GM12875 (cell line): ENCODE results near the gene MYT1.
"Not testable (repeated sequence)": the region's sequence is repeated elsewhere in the genome, so short reads cannot be mapped to it uniquely, and the experiment has no call there.

Experiments
- H3K4me3 ChIP-seq: one replicate; pipeline ENCODE4 v1.5.1; 2011; ENCODE audit warnings: low read depth, low read length, control low read depth
- TF ChIP-seq, protein P1 (sequence below): IDR thresholded peaks from 2 replicates; pipeline ENCODE4 v1.5.1; 2011; ENCODE audit warnings: low read depth, mild to moderate bottlenecking, control low read depth, inconsistent platforms, low read length, moderate library complexity, borderline replicate concordance; ENCODE audit not compliant: insufficient read depth

MYT1 gene

DNA sequence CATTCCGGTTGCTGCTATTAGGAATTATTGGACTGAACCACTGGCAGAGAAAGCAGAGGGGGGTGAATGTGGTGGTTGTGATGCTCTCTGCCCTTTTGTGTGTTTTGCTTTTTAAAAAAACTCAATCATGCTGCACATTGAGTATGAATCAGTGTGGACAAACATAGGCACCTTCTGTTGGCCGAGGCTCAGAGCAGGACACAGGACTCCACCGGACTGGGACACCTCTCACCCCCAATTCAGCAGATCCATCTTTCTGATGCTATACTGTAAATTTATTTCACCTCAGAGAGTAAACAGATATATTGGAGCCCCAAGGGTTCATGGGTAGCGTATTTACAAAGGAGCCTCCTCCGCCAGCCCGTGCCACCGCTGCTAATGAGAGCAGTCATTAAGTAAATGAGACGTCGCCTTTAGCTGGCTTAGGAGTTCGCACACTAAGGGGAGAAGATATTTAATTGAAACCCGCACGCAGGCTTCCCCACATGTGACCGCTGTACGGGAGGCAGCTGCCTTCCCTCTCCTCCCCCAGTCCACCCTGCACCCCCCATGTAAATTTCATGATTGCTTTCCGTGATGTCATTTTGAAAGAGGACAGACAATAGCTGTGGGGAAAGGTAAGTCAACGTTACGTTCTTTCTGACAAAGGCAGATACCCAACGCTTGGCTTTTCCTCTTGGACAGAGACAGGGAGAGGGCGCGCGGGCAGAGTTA, at the start of gene MYT1:
TSS of gene MYT1 (plus strand) at position 330 of the 714 bp plus-strand sequence. CDS start 34,410 bp downstream, outside the sequence.
- H3K4me3 ChIP-seq, result no peak within 1 kb of the TSS
- TF ChIP-seq, protein P1, sequence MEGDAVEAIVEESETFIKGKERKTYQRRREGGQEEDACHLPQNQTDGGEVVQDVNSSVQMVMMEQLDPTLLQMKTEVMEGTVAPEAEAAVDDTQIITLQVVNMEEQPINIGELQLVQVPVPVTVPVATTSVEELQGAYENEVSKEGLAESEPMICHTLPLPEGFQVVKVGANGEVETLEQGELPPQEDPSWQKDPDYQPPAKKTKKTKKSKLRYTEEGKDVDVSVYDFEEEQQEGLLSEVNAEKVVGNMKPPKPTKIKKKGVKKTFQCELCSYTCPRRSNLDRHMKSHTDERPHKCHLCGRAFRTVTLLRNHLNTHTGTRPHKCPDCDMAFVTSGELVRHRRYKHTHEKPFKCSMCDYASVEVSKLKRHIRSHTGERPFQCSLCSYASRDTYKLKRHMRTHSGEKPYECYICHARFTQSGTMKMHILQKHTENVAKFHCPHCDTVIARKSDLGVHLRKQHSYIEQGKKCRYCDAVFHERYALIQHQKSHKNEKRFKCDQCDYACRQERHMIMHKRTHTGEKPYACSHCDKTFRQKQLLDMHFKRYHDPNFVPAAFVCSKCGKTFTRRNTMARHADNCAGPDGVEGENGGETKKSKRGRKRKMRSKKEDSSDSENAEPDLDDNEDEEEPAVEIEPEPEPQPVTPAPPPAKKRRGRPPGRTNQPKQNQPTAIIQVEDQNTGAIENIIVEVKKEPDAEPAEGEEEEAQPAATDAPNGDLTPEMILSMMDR, result no peak

DNA sequence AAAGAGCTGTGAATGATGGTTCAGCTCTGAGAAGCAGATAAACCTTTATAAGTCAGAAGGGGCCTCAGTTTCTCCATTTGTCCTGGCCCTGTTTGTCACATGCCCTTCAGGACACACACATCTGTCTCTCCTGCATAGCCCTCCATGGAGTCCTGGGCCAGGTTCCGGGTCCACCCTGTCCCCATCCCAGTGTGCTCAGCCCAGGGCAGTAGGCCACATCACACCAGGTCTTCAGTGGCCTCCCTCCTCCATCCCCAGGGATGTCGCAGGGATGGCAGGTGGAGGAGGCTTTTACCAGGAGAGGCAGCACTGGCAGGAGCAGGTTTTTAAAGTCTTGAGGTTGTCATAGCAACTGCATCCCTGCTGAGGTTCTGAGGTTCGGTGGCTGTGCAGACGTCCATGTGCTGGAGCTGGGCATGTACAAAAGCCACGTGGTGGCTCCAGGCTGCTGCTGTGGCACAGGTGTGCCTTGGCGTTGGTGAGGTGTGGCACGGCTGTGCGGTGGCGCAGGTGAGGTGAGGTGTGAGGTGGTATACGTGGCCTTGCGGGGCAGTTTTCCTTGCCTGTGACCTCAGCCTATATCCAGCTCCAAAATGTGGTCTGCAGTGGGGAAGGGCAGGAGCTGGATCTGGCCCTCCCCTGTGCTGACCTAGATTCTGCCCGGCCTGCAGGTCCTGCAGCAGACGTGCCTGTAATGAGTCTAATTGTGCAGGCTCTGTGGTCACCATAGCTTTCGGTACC, 48.9 kb upstream of the MYT1 start:
- no peak overlapping the region for H3K4me3 ChIP-seq
- TF ChIP-seq, protein P1, result no peak

DNA sequence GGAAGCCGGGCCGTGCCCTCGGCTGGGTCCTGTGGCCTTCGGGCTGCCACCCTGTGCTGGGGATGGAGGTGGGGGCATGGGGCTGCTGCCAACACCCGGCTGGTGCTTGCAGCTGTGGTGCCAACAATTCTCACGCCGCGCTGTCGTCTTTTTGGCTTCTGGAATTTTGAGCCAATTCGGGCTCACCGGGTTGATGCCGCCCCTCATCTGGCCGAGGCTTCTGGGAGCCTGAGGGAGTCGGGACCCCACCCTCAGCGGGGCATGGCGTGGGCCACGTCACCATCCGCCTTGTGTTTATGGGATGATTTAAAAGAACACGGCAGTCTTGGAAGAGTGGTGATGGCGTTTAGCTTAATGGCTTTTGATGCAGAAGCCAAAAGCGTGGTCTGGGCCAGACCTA, 48.2 kb upstream of the MYT1 start:
- no peak overlapping the region for H3K4me3 ChIP-seq
- TF ChIP-seq, protein P1, result no peak

DNA sequence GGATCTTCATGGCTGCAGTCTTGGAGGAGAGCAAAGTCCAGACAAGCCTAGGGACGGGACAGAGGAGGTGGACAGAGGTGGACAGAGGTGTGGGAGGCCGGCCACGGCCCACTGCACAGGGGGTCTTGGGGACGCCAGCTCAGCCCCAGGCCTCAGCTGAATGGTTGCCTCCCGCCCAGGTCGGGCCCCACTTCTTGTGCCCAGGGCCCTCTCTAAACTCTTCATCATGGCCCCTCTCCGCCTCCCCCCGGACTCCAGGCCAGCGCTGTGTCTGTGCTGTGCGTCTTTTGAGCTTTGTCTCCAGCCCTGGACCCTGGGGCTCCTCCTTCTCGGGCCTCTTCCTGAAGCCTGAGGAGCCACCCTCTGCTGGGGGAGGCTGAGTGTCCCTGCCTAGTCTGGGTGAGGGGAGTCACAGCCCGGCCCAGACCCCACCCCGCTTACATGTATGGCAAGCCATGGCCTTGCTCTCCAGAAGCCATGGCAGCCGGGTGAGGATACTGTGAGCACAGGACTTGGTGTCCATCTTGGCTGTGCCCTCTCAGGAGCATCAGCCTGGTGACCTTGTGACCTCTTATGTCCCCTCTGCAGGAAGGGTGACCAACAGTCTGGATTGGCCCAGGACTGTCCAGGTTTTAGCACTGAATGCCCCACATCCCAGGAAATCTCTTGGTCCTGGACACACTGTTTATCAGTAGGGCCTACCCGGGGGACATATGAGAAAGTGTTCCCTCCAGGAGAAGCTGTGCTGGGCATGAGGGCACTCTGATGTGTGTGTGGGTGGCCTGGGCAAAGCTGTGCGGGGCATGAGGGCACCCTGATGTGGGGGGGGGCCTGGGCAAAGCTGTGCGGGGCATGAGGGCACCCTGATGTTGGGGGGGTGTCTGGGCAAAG, 47.5 kb upstream of the MYT1 start:
- TF ChIP-seq, protein P1, result no peak
- H3K4me3 ChIP-seq, result no peak overlapping the region

GRCh38 chr20:64117432-64117777, 46.8 kb upstream of the MYT1 start:
- not testable (repeated sequence) for H3K4me3 ChIP-seq

DNA sequence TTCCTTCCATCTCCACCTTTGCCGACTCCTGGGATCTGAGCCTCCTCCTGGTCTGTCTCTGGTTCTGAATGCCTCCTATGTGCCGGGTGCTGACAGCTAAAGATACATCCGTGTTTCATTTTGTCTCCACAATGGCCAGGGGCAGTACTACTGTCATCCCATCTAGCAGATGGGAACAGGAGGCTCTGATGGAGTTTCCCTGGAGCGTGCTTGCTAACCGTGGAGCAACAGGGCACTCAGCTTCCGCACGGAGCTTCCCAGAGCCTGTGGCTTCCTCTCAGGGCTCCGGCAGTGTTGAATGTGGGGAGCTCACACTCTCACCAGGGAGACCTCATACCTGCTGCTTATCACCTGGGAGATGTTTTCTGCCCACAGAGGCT, 45.0 kb upstream of the MYT1 start:
- H3K4me3 ChIP-seq, result no peak overlapping the region
- TF ChIP-seq, protein P1, result no peak

GRCh38 chr20:64119681-64120341, 44.4 kb upstream of the MYT1 start:
- TF ChIP-seq, protein P1, result no peak
- no peak overlapping the region for H3K4me3 ChIP-seq
